HG02642 (cell line): ENCODE data around the gene DUS4L.
A peak's percentile ranks its signal among the peaks of the same experiment; 100 is the strongest.

Experiments
- ATAC-seq: cut with Tn5 transposase; IDR thresholded peaks from one replicate; pipeline ENCODE4 v1.9.1; 2021; ENCODE audit warnings: mild to moderate bottlenecking; ENCODE audit not compliant: unreplicated experiment, poor library complexity

Gene DUS4L

GRCh38 chr7:107579885-107580715, 16.3 kb downstream of the DUS4L start, which contains the start of gene BCAP29:
Gene BCAP29, plus strand, starts transcription at chr7:107580246. Its CDS starts 527 bp downstream, at chr7:107580773.
- ATAC-seq = peak; percentile 97

- ATAC-seq = no peak
These were observed 17.1 kb downstream of the DUS4L start for GRCh38 chr7:107580716-107581383.

- ATAC-seq = no peak
These were observed 17.7 kb downstream of the DUS4L start for GRCh38 chr7:107581387-107582013.

GRCh38 chr7:107582875-107583274, 19.1 kb downstream of the DUS4L start:
- no peak for ATAC-seq

DNA sequence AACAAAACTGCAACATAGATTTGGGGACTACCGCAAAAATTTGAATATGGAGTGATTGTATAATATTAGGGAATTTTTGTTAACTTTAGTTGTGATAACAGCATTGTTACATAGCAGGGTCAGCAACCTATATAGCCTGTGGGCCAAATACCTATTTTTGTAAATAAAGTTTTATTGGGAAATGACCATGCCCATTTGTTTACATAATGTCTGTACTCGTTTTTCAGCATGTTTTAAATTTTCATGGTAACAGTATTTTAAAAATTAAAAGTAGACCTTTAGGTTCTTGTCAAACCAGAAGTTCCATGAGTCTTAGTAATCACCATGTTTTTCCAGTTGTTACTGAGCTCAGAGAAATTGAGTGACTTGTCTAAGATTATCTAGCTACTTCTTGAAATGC, 20.9 kb downstream of the DUS4L start:
- no peak for ATAC-seq

DNA sequence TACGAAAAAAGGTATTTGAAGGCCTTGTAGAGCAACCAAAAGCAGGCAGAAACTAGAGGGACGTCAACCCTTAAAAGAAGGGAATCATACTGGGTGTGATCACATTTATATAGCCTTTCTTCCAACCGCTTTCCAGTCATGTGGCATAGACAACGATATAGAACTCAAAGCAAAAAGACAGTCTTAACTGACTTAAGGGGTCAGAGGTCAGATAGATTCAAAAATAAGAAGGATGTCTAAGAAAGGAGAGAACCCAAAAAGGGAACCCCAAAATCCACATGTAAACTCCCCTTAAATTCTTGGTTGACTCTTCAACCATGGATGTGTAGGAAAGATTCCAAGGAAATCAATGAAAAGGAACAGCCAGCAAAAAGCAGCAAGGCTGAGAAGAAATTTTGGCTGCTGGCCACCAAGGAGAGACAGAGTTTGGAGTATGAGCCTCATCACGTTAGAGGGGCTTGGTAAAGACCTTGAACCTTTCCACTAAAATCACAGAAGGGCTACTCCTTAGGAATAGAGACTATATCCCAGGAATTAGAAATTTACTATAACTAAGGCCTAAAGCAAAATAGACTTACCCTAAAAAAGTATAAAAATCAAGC, 24.9 kb downstream of the DUS4L start:
- no peak for ATAC-seq

DNA sequence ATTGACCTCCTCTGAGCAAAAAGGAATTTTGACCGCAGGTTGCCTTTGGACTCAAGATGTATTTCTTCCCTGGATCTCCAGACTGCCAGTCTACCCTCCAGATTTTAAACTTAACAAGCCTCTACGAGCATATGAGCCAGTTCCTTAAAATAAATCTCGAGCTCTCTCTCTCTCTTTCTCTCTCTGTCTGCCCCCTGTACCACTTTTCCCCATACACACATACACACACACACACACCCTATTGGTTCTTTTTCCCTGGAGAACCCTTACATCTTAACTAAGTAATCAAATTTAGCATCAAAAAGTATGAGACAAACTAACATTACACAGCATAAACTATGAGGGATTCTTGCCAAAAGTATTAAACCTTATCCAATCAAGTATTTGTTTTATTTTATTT, 27.6 kb downstream of the DUS4L start:
- no peak for ATAC-seq

GRCh38 chr7:107592361-107593024, 28.7 kb downstream of the DUS4L start:
- no peak for ATAC-seq

- ATAC-seq = no peak
These were observed 29.2 kb downstream of the DUS4L start for GRCh38 chr7:107593025-107593410.

- no peak for ATAC-seq
These were observed 31.4 kb downstream of the DUS4L start for GRCh38 chr7:107594961-107595737.

DNA sequence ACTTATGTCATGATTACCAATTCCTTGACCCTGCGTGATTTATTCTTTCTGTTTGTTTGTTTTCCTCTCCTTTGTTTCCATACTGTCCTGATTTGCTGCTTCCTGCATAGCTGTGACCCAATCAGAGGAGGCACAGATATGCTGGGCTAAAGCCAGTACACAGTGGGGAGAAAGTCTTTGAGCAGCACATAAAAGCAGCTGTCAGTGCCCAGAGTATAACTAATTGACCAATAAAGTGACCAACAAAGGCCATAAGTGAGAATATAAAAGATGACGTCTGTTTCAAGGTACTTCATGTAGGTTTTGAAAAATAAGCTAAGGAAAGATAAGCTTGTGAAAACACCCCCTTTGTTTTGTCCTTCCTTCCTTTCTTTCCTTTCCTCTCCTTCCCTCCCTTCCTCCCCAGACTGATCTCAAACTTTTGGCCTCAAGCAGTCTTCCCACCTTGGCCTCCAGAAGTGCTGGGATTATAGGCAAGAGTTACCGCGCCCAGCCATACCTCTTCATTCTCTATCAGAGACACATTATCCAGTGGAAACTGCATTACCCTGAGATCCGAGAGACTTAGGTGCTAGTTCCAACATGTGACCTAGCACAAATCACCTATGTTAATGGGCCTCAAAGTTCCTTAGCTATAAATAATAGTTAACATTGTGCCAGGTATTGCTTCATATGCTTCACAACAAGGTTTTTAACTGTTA, 33.3 kb downstream of the DUS4L start:
- no peak for ATAC-seq

DNA sequence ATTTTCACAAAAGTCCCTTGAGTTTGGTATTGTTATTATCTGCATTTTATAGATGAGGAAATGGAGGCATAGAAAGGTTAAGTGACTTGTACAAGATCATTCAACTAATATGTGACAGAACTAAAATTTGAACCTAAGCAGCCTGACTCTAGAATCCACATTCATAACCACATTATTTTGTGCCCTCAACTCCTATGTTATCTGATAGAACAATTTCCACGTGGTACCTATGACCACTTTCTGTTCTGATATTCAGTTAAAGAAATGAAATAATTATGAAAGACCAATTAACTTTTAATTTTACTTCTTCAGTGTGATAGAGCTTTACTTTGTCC, 33.8 kb downstream of the DUS4L start:
- ATAC-seq = no peak

DNA sequence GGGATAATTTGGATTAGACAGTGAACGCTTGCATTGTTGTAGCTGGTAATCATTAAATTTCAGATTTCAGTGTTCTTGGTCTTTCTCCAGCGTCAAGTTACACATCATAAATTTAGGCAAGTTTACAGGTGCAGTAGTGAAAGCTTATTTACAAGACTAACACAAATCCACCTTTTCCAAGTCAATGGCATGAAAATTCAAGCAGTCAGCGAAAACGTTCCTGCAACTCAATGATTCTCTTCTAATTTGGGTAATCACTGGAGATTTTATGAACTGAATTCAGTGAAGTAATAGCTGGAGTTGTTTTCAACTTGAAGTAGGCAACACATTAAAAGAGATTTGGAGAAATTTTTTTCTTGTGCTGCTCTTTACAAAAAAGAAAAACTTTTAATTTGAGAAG, 34.2 kb downstream of the DUS4L start:
- no peak for ATAC-seq

GRCh38 chr7:107599262-107599661, 35.5 kb downstream of the DUS4L start:
- ATAC-seq = no peak

DNA sequence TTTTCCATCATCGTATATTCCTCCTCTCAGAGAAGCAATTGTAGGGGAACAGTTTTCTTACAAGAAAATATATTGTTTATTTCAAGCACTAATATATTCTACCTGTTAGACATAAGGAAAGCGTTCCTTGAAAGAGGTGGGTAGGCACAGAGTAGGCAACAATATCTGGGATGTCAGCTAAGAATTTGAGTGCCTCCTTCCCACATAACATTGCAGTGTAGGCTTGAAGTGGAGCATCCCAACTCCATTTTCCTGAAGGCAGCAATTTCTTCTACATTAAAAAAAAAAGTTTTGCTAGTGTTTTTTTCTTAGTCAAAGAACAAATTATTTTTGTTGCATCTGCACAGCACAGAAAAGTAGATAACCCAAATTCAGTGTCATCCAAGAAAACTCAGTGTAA, 37.0 kb downstream of the DUS4L start:
- ATAC-seq = no peak

GRCh38 chr7:107605218-107605815, 41.5 kb downstream of the DUS4L start:
- ATAC-seq = no peak

DNA sequence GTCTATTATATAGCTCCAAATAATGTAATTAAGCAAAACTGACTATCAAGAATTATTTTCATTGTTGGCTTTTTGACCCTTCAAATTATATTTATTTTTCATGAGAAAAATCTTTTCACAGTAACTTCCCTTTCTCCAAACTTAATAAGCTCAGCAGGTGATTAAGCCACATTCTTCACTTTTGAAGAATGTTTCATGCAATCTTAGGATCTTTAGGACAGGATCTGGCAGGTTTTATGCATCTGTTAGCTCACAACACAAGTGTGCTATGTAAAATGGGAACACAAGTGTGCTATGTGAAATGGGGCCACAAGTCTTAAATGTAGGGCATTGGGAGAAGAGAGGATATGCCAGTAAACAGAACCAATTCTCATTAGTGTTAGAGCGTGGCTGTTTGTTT, 42.5 kb downstream of the DUS4L start:
- no peak for ATAC-seq

DNA sequence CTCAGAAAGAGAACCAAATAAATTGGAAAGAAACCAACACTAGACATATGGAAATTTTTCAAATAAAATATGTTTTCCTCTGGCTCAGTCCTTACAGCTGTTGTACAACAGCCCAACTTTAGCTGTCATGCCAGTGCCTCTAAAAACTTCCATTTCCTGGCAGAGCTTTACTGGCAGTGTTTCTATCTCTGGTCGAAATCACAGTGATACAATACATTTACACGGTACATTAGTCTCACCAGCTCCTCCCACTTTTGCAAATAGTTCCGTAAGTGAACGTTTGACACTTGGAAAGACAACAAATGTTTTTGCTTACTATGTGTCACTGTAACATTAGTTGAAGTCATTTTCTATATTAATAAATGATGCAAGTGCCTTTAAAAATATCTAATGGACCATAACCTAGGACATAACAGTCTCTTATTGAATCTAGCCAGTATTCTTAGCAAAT, 46.1 kb downstream of the DUS4L start:
- ATAC-seq = no peak

- ATAC-seq = no peak
These were observed 46.6 kb downstream of the DUS4L start for GRCh38 chr7:107610323-107610722.
